HG03460 (cell line): ENCODE measurements around the gene MEMO1.
"Not testable (repeated sequence)": the region's sequence is repeated elsewhere in the genome, so short reads cannot be mapped to it uniquely, and the experiment has no call there.

ENCODE experiments used
- ATAC-seq: cut with Tn5 transposase; IDR thresholded peaks from one replicate; pipeline ENCODE4 v1.9.1; 2021; ENCODE audit not compliant: unreplicated experiment

The MEMO1 gene

GRCh38 chr2:31958140-31958717 is 52.6 kb downstream of the MEMO1 start:
- no peak for ATAC-seq

- no peak for ATAC-seq
Measured at GRCh38 chr2:31957354-31958139, 53.3 kb downstream of the MEMO1 start.

- not testable (repeated sequence) for ATAC-seq
Measured at GRCh38 chr2:31956934-31957333, 53.9 kb downstream of the MEMO1 start.

- no peak for ATAC-seq
Measured at GRCh38 chr2:31956312-31956711, 54.5 kb downstream of the MEMO1 start.

- not testable (repeated sequence) for ATAC-seq
Measured at GRCh38 chr2:31953095-31953494, 57.7 kb downstream of the MEMO1 start.

- ATAC-seq, result no peak
Measured at GRCh38 chr2:31950946-31951562, 59.8 kb downstream of the MEMO1 start.

GRCh38 chr2:31947871-31948270 is 62.9 kb downstream of the MEMO1 start:
- no peak for ATAC-seq

- ATAC-seq, result no peak
Measured at GRCh38 chr2:31946838-31947237, 64.0 kb downstream of the MEMO1 start.

GRCh38 chr2:31945572-31945935 is 65.3 kb downstream of the MEMO1 start:
- ATAC-seq, result no peak

GRCh38 chr2:31944828-31945571 is 65.8 kb downstream of the MEMO1 start:
- no peak for ATAC-seq

GRCh38 chr2:31943636-31944225 is 67.1 kb downstream of the MEMO1 start:
- ATAC-seq, result no peak

- ATAC-seq, result no peak
Measured at GRCh38 chr2:31940920-31941319, 69.9 kb downstream of the MEMO1 start.

- ATAC-seq, result no peak
Measured at GRCh38 chr2:31937741-31938140, 73.1 kb downstream of the MEMO1 start.

- no peak for ATAC-seq
Measured at GRCh38 chr2:31935370-31935769, 75.4 kb downstream of the MEMO1 start.

GRCh38 chr2:31933066-31933465 is 77.7 kb downstream of the MEMO1 start:
- ATAC-seq, result no peak

GRCh38 chr2:31932589-31932988 is 78.2 kb downstream of the MEMO1 start:
- no peak for ATAC-seq

GRCh38 chr2:31931916-31932315 is 78.9 kb downstream of the MEMO1 start:
- no peak for ATAC-seq

GRCh38 chr2:31925517-31925916 is 85.3 kb downstream of the MEMO1 start:
- no peak for ATAC-seq

GRCh38 chr2:31923662-31924061 is 87.1 kb downstream of the MEMO1 start:
- no peak for ATAC-seq

- ATAC-seq, result no peak
Measured at GRCh38 chr2:31922542-31923408, 88.0 kb downstream of the MEMO1 start.
